Measurements from ENCODE around the gene PGF.

Gene PGF

GRCh38 chr14:74962046-74962445 lies 6.6 kb upstream of the PGF start:
- H3K27ac ChIP-seq, result no peak overlapping the region

DNA sequence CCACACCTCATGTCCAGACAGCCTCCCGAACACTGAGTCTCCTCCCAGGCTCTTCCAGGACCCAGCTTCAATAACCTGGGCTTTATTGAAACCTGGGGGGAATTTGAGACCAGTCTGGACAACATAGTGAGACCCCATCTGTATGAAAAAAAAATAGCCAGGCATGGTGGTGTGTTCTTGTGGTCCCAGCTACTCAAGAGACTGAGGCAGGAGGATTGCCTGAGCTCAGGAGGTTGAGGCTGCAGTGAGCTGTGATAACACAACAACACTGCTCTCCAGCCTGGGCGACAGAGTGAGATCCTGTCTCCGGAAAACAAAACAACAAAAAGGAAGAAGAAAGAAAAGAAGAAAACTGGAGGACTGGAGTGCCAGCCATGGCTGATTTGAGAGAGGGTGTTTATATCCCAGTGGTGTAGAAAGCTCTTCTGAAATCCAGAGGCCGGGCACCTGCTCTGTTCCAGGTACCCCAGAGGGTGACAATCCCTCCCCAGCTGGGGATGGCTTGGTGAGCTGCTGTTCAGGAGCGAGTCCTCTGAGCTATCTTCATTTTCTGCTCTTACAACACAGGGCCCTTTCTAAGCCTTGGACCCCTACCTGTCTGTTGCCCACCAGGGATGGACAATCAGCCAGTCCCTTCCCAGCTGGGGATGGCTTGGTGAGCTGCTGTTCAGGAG lies 6.0 kb upstream of the PGF start:
- DNase-seq (ENCODE audit: low read depth, low spot score), result no peak
- H3K27ac ChIP-seq, result no peak overlapping the region

More at GRCh38 chr14:74962046-74962445, 6.6 kb upstream of the PGF start:
- DNase-seq (ENCODE audit: low read depth, low spot score), result no peak

DNA sequence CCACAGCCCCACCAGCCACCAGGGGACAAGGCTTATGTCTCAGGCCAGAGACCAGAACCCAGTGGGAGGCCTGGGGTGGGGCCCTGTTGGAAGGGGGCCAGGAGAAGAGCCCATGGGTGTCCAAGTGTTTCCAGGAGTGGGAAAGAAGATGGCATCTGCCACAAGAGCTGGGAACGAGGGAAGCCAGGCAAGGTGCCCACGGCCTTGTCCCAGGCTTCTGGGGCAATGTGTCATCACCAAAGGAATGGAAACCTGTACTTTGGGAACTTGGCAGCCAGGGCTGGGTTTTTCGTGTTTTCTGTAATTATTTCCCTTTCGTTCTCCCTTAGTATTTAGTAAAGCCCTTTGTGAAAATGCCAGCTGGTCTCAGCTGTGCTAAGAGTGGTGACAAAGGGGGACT lies 5.3 kb upstream of the PGF start:
- no peak overlapping the region for H3K27ac ChIP-seq
- no peak for DNase-seq (ENCODE audit: low read depth, low spot score)

GRCh38 chr14:74959596-74960180 lies 4.3 kb upstream of the PGF start:
- H3K27ac ChIP-seq, result peak overlapping the region; percentile 53
- no peak for DNase-seq (ENCODE audit: low read depth, low spot score)

GRCh38 chr14:74956280-74957072 lies 1.1 kb upstream of the PGF start:
- no peak overlapping the region for H3K27ac ChIP-seq
- no peak for DNase-seq (ENCODE audit: low read depth, low spot score)

GRCh38 chr14:74956027-74956279 lies 556 bp upstream of the PGF start:
- no peak overlapping the region for H3K27ac ChIP-seq
- no peak for DNase-seq (ENCODE audit: low read depth, low spot score)

GRCh38 chr14:74954947-74955228 lies 509 bp downstream of the PGF start:
- peak overlapping the region; percentile 2 for H3K27ac ChIP-seq
- no peak for DNase-seq (ENCODE audit: low read depth, low spot score)

DNA sequence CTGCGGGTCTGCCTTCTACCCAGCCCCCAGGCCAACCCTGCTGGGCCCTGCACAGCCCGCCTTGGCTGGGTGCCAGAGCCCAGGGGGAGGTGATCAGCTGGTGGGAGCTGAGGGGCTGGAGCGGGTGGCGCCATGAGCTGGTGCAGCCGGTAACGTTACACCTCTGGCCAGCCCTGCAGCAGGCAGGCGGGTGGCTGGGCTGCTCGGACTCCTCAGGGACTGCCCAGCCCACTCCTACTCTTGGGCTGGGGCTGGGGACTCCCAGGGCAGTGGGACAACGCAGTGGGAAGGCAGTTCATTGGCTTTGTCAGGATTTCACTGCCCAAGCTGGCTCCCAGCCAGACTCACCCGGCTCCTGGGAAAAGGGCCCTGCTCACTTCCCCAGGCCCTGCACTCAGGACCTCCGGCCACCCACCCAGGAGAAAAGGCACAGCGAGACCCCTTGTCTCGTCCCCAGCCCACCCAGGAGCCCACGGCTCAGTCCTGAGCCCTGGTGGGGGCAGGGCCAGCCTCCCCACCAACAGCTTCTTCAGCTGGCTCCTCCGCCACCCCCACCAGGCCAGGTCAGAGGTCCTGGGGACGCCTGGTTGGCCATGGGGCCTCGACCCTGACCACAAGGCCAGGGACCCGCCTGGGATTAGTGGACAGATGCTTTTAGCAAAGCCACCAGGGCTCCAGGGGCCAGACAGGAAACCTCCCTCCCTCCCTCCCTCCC lies 1.0 kb downstream of the PGF start:
- no peak for DNase-seq (ENCODE audit: low read depth, low spot score)
- H3K27ac ChIP-seq, result peak overlapping the region; percentile 2

DNA sequence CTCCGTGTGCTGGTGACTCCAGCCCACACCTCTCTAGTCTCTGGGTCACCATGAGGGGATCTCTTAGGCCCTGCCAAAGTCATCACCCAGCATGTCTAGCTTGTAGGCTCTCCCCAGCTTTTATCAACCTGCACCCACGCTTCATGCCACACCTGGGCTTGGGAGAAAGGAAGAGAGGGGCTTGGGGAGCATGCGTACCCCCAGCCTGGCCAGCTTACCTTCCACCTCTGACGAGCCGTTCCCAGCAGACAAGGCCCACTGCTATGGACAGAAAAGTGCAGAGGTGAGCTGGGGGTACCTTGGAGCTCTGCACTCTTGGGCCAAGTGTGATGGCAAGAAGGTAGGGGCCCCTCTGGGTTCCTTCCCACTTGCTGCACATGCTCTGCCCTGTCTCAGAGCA lies 1.7 kb downstream of the PGF start:
- DNase-seq (ENCODE audit: low read depth, low spot score), result no peak
- H3K27ac ChIP-seq, result no peak overlapping the region

DNA sequence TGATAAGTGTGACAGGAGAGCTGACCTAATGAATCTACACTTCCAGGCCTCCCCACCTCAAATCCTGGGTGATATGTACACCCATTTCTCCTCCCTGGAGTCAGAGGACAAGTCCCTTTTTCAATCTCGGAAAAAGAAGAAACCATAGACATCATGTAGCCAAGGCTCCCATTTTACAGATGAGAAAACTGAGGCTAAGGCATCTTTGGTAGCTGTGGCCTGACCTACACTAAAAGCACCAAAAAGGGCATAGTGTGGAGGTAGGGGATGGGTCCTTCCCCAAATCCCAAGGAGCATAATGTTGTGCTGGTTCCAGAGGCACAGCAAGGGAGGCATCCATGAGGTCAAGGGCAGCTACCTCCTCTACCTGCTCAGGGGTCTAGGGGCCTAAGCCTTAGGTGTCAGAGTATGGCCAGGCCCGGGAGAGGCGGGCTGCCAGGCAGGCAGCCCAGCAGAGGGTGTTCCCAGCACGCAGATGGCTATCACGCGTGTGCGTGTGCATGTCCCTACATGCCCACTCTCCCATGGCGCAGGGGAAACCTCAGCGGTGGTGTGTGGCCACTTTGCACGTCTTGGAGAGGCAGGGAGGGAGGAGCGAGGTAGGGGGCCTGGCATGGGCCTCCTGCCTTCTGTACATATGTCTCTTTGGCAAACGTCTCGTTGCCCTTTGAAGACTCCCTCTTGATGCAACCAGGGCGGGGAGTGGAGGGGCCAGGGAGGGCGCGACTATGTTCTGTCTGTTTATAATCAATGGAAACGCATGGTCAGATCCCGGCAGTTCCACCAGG lies 2.5 kb downstream of the PGF start:
- no peak overlapping the region for H3K27ac ChIP-seq
- peak; percentile 48 for DNase-seq (ENCODE audit: low read depth, low spot score)

DNA sequence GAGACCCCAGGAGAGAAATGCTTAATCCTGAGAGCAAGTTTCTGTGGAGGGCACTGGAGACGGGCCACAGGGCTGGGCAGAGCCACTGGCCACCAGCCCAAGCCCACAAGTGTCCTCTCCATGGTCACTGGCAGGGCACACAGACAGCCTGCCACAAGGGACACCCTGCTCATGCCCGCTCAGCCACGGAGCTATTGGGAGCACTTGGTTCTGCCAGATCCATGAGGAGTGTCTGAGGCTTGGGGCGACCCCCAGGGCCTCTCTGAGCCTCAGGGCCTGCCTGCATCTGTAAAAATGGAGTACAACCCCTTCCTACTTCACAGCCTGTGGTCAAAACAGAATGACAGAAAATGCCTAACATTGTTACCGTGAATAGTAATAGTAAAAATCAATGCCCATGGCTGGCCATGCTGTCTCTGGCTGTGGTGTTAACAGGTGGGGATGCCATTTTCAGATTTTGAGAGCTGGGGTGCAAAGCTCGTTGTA lies 3.2 kb downstream of the PGF start:
- DNase-seq (ENCODE audit: low read depth, low spot score), result no peak
- no peak overlapping the region for H3K27ac ChIP-seq

GRCh38 chr14:74951443-74952179 lies 3.8 kb downstream of the PGF start:
- no peak for DNase-seq (ENCODE audit: low read depth, low spot score)
- H3K27ac ChIP-seq, result no peak overlapping the region

- no peak for DNase-seq (ENCODE audit: low read depth, low spot score)
- H3K27ac ChIP-seq, result no peak overlapping the region
Measured at GRCh38 chr14:74950795-74951442, 4.5 kb downstream of the PGF start.

DNA sequence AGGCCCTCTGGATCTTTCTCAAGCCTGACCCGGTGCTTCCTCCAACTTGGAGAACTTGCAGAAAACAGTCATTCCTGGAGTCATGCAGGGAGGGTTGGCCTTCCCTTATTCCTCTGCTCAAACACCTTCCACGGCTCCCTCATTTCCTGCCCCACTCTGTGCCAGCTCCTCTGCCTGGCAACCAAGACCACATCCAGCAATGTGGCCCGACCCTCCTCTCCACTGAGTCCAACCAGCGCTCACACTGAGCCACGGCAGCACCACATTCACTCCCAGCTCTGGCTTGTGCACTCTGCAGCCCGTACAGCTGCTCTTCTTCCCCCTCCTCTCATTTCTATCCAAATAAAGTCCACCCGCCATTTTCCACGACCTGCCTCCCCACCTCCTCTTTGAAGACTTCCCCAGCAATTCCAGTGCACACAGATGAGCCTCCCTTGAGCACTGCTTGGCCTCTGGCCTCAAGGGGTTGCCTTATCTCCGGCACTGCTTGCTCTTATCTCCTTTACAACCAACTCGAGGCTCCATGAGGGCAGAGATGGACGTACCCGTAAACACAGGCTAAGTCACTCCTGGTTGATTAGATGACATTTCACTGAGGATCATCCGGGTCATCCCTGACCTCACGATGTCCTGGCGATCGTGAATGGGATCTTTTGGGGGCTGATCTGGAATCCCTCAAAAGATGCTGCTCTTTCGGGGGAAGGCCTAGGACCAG lies 5.4 kb downstream of the PGF start:
- DNase-seq (ENCODE audit: low read depth, low spot score), result no peak
- no peak overlapping the region for H3K27ac ChIP-seq

GRCh38 chr14:74949191-74949601 lies 6.2 kb downstream of the PGF start:
- no peak for DNase-seq (ENCODE audit: low read depth, low spot score)

GRCh38 chr14:74948228-74949175 lies 6.9 kb downstream of the PGF start:
- no peak for DNase-seq (ENCODE audit: low read depth, low spot score)

More at GRCh38 chr14:74949191-74949601, 6.2 kb downstream of the PGF start:
- H3K27ac ChIP-seq, result no peak overlapping the region

More at GRCh38 chr14:74948228-74949175, 6.9 kb downstream of the PGF start:
- no peak overlapping the region for H3K27ac ChIP-seq

All from epithelial cell of prostate (primary cell).